HCEC 1CT (cell line): ENCODE results near the gene ANLN.
A peak's percentile ranks its signal among the peaks of the same experiment; 100 is the strongest.
"Not testable (repeated sequence)": the region's sequence is repeated elsewhere in the genome, so short reads cannot be mapped to it uniquely, and the experiment has no call there.

ENCODE experiments used
- DNase-seq: peaks from one replicate; pipeline ENCODE4 v3.0.0-alpha.2; 2017

The ANLN gene

DNA sequence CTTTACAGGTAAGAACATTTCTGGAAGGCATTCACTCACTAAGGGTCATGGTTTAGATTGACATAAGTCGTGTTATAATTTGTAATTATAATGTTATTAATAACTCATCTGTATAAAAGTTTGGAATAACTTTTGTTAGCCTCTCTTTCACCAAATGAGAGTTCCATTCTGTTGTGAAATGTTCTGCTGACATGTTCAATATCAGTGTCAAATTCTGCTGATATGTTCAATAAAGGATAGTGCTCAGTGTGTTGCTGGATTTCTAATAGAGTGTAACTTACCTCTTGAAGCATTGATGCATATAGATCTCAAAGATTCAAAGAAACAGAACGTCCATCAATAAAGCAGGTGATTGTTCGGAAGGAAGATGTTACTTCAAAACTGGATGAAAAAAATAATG is 30.6 kb downstream of the ANLN start:
- no peak for DNase-seq

- DNase-seq = no peak
Measured at GRCh38 chr7:36422072-36422471, 32.4 kb downstream of the ANLN start.

DNA sequence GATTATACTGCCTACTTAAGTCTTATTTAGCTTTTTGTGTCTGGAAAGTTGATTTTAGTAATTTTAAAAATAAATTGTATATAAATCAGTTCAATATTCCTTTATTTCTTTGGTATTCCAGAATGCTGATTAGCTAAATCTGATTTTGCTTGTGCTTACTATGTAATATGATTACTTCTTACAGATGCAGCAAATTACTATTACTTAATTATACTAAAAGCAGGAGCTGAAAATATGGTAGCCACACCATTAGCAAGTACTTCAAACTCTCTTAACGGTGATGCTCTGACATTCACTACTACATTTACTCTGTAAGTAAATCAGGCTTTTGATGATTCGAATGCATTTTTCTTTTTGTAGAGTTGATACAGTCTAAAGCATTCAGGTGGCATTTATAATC is 34.0 kb downstream of the ANLN start:
- DNase-seq = no peak

- no peak for DNase-seq
Measured at GRCh38 chr7:36430186-36430585, 40.5 kb downstream of the ANLN start.

GRCh38 chr7:36430881-36431280 is 41.2 kb downstream of the ANLN start:
- DNase-seq = no peak

DNA sequence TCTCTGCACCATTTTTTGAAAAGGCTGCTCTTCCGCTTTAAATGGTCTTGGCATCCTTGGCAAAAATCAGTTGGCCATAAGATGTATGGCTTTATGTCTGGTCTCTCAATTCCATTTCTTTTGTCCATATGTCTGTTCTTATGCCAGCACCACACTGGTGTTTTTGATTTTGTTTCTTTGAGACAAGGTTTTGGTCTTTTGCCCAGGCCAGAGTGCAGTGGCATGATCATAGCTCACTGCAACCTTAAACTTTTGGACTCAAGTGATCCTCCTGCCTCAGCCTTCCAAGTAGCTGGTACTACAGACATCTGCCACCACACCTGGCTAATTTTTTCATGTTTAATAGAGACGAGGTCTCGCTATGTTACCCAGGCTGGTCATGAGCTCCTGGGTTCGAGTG is 48.5 kb downstream of the ANLN start:
- no peak for DNase-seq

DNA sequence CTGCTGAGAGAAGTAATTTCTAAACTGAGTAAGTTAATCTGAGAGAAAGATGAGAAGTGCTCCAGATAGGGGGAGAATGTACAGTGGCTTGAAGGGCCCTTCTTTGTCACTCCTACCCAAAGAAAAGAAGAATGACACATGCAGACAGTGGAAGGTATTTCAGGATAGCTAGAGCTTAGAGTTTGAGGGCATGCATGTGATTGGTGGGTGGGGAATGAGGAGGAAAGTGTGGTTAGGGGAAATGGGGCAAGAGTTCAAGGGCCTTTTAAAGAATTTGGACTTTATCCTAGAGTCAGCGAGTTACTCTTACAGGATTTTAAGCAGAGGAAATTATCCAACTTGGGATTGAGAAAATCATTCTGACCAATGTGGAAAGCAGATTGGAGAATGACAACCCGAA is 50.0 kb downstream of the ANLN start:
- DNase-seq = no peak

DNA sequence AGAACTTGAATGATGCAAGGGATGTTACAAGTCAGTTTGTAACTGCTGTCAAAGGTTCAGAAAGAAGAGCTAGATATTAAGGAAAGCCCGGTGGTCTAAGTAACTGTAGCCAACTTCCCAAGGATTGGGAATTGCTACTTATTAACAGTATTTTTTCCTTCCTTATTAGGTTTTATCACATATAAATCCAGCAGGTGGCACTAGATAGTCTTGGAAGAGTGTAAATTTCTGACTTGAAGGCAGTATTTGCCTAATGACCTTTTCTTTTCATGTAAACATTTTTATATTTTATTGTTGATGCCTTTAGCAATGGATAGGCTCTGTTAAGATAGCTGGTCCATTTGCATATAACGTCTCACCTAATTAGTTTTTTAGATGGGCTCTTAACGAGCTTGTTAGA is 51.2 kb downstream of the ANLN start:
- DNase-seq = peak; percentile 42

DNA sequence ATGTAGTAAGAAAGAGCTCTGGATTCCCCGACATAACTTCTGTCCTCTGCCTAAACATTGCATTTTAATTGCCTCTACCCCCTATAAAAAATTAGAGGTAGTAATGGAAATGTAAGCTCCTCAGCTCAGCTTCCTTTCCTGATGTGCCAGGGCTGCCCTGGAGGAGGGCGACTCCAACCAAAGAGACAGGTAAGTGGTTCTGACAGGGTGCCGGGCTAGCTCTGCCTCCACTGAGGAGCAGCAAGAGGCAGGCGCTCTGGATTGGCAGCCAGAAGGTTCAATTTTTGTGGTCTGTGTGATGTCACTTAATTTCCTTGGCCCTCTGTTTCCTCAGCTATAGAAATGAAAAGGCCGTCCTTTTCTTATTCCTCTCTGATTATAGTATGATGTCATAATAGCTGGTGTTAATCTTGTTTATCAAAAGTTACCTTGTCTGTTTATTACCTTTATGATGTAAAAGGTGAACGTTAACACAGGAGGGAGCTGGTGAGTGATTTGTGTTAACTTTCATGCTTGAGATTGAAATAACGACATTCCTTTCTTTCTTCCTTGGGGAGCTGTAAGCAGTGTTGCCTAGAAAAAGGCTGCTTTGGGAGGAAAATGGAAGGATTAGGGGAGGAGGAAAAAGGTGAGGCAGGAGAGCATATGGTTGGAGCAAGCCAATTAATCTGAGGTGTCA is 51.8 kb downstream of the ANLN start:
- no peak for DNase-seq

DNA sequence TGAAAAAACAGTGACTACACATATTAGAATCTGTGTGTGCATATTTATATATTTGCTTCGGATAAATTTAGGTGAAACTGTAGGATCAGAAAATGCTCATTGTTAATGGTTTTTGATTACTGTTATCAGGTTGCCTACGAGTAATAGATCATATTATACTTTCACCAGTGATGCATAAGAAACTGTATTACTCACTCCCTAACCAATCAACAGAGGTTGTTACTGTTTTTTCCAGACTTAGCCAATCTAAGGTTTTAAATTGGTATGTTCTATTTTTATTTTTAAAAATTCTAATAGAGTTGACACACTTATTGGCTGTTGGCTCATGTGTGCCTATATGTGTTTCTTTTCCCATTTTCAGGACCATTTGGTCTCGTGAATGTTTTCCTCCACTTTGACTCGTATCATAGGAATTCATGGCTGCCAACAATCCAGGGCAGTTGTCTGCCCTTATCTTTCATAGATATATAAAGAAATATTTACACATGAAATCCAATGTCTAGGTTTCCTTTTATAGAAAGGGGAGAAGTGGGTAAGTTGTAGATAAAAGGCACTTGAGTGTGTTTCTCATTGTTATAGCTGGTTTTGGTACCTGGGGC is 59.2 kb downstream of the ANLN start:
- peak; percentile 32 for DNase-seq

GRCh38 chr7:36449685-36450084 is 60.0 kb downstream of the ANLN start:
- DNase-seq = no peak

- no peak for DNase-seq
Measured at GRCh38 chr7:36453769-36454168, 64.1 kb downstream of the ANLN start.

GRCh38 chr7:36455646-36456045 is 66.0 kb downstream of the ANLN start:
- DNase-seq = no peak

DNA sequence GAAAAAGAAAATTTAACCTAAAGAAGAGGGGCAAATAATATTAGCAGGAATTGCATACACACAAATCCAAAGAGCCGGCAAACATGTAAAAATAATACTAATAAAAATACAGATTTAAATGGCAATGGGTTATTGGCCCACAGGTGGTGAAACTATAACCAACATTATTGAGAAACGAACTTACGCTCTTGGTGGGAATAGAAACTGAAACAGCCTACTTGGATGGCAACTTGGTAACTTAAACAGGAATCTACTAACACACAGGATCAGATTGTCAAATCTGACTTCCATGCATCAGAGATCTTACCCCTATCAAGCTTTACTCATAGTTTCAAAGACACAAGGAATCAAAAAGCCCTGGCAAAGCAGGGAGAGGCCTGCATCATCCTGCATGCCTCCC is 66.5 kb downstream of the ANLN start:
- DNase-seq = no peak

DNA sequence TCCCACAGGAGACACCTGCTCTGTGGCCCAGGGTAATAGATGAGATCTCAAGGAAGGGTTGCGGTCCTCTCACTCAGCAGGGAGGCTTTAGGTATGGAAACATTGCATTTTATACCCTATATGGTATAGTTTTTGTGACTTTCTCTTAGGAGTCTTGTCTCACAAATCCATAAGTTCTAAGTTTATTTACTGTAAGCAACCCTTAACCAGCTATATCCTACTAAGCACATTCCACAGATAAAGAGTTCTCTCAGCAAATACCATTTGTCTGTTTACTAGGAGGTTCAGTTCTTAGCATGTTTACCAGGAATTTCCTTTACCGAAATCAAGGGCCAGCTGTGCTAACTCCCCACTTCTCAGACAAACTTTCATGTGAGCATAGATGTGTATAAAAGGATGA is 66.9 kb downstream of the ANLN start:
- DNase-seq = no peak

DNA sequence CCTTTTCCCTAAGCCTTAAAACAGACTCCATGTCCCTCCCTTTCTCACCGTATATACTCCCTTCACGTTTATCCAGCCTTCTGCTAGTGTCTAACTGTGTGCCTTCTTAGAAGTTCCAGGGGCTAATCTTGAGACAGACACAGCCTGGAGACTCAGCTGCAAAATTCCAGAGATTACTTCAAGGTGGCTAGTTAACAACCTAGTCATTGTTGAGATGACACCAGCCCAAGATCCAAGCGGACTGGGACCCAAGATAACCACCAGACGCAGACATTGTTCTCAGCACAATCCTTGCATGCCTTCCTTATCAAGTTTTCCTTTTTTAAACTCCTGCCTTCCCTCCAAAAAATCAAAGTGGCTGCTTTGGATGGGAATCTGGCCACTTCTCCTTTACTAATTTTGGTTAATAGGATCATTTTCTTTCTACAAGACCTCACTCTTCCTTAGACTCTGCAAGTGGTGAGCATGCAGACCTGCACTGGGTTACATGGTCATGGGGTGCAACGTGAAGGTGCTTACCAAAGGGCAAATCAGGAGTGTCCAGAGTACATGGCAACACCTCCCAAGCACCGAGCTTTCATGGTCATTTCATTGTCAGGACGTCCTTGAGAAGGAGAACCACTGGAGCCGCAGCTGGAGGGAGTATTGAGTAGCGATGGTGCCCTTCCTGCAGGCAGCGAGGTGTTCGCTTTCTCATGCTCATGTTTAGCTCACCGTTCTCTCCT is 69.7 kb downstream of the ANLN start:
- DNase-seq = no peak

DNA sequence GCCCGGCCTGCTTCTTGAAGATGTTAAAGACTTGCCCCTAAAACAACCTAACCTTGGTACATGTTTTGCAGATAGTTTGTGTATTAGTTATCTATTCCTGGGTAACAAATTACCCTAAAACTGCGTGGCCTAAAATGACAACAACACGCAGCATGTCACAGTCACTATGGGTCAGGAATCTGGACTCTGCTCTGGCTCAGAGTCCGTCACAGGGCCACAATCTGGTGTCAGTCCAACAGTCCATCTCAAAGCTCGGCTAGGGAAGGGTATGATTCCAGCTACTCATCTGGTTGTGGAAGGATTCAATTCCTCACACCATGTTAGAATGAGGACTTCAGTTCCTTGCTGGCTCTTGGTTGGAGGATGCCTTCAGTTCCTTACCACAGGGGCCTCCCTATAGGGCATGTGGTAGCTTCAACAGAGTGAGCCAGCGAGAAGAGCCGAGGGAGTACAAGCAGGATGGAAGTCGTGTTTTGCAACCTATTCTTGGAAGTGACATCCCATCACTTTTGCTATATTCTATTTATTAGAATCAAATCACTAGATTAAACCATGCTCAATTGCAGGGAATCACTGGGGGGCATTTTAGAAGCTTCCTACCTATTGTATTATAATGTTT is 71.3 kb downstream of the ANLN start:
- DNase-seq = no peak

- DNase-seq = no peak
Measured at GRCh38 chr7:36462551-36463137, 73.0 kb downstream of the ANLN start.

GRCh38 chr7:36464271-36464670 is 74.6 kb downstream of the ANLN start:
- DNase-seq = no peak

DNA sequence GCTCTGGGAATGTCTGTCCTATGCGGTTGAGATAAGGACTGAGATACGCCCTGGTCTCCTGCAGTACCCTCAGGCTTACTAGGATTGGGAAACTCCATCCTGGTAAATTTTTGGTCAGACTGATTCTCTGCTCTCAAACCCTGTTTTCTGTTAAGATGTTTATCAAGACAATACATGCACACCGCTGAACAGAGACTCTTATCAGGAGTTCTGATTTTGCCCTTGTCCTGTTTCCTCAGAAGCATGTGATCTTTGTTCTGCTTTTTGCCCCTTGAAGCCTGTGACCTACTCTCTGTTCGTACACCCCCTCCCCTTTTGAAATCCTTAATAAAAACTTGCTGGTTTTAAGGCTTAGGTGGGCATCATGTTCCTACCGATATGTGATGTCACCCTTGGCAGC is 76.3 kb downstream of the ANLN start:
- DNase-seq = not testable (repeated sequence)

DNA sequence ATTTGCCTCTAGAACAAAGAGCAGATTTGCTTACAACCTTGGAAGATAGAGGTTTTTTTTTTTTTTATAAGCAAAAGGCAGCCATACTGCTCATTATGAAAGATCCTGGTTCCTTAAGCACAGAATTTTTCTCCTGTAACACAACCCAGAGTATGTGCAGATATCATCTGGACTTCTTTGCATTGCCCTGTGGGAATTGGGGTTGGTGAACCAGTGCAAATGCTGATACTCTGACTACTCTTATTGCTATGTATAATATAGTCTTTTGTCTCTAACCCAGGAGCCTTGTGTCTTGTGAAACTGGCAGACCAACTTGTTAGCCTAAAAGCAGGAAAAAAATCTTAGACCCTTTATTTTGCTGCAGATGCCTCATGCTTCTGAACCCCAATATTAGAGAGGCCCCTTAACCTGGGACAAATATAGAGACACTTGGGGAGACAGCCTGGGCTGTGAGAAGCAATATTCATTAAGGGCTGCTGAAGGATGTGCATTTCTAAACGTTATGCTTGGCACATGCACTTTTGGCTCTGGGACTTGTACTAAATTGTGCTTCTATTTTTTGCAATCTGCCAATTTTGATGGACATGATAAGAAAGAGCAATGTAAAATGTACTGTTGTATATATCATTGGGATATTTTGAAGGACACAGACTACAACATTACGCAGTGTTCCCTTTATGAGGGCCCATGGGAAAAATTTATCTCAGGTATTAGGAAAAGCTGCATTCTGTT is 78.9 kb downstream of the ANLN start:
- no peak for DNase-seq

DNA sequence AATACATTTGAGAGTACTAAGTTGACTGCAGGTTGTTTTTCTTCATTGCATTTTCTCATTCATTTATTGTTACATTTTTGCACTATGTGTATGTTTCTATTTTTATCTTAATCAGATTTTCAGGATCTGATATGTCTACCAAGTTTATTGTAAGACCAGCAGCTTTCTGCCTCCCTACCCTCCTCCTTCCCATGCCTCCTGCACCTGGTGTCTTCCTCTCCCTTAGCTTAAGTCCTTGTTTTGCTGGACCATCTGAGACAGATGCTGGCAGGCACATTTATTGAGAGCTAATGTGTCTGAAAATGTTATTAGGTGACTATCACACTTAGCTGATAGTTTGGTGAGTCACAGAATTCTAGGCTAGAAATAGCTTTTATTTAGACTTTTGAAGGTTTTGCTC is 79.6 kb downstream of the ANLN start:
- no peak for DNase-seq
